ENCODE data around the gene STXBP5L.

DNA sequence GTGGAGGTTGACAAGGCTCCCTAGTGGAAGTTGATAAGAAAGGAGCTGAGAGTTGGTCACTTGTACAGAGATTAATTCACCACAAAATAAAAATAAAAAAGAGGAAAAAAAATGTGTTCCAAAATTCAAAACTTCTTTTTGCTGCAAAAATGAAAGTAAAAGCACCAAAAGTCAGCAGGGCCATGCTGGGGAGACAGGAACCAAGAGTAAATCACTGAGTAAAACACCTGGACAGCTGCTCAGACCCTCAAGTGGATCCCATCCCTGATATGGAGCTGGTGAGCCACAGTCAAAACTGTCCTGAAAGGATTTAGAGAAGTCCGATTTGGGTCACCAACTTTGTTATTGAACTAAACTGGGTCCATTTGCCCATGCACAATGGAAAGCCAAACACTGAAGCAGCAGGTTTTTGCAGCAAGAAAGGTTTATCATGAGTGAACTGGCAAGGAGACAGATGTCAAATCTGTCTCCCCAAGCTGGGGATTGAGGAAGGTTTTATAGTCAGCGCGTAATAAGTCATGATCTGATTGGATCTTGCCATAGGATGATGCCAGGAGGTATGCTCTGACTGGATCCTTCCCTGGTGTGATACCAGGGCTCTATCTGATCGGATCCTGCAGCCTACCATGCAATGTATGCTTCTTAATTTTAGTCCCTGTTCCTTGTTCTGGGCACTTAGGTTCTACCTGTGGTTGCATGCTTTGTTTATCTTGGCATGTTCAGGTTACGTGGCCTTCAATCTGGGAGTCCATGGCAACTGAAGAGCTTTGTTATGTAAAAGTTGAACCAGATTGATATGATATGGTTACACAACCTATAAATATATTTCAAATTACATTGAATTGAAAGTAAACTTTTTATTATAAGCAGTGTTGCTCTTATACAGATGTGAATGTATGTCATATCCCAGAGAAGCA lies 324.6 kb downstream of the STXBP5L start:
- TF ChIP-seq GATA2 (IDR thresholded peaks at IDR 0.05; ENCODE audit: low read depth, low read length) (no peak), GATA3 (IDR thresholded peaks at IDR 0.05; ENCODE audit: low read depth, low read length) (no peak)

All from SH-SY5Y (cell line).